ENCODE measurements around the gene SLC44A2. TPM values are rescaled to one million over a fixed set of nuclear protein-coding genes. Genes with fewer than 3 reads are reported as not detected.

Gene SLC44A2
- total and polyA plus RNA-seq, 9 donors, result 18.1 to 137 (median 52.3) TPM

GRCh38 chr19:10593820-10594637 is 31.3 kb upstream of the SLC44A2 start:
- H3K36me3 ChIP-seq, result no peaks in the 10 kb centered on the region
- no peak overlapping the region for H3K27ac ChIP-seq
- H3K9me3 ChIP-seq, result no peaks in the 10 kb centered on the region
- WGBS, 3 donors, result 48 to 52% (median 50%) methylated on average over 9 of the region's 9 CpGs
- intact Hi-C loops (cut with DNase I), result no loop called here
- DNase-seq, result peak in 3 of 5 donors; percentile 29 to 72 (median 54)
- H3K4me3 ChIP-seq, result no peak overlapping the region
- no peaks in the 10 kb centered on the region for H3K27me3 ChIP-seq
- TF ChIP-seq, protein P1, sequence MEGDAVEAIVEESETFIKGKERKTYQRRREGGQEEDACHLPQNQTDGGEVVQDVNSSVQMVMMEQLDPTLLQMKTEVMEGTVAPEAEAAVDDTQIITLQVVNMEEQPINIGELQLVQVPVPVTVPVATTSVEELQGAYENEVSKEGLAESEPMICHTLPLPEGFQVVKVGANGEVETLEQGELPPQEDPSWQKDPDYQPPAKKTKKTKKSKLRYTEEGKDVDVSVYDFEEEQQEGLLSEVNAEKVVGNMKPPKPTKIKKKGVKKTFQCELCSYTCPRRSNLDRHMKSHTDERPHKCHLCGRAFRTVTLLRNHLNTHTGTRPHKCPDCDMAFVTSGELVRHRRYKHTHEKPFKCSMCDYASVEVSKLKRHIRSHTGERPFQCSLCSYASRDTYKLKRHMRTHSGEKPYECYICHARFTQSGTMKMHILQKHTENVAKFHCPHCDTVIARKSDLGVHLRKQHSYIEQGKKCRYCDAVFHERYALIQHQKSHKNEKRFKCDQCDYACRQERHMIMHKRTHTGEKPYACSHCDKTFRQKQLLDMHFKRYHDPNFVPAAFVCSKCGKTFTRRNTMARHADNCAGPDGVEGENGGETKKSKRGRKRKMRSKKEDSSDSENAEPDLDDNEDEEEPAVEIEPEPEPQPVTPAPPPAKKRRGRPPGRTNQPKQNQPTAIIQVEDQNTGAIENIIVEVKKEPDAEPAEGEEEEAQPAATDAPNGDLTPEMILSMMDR (IDR thresholded peaks at IDR 0.05), result no peak
- TF ChIP-seq EP300 (IDR thresholded peaks at IDR 0.05), result no peak
- TF ChIP-seq POLR2A (IDR thresholded peaks at IDR 0.05), result no peak
- H3K4me1 ChIP-seq (ENCODE audit: insufficient read depth), result peaks cover 6% of the 10 kb centered on the region

GRCh38 chr19:10600149-10600548 is 25.2 kb upstream of the SLC44A2 start:
- peaks cover 2% of the 10 kb centered on the region for H3K4me1 ChIP-seq (ENCODE audit: insufficient read depth)
- no peaks in the 10 kb centered on the region for H3K27me3 ChIP-seq
- TF ChIP-seq, protein P1 (IDR thresholded peaks at IDR 0.05), result no peak
- no peak for TF ChIP-seq POLR2A (IDR thresholded peaks at IDR 0.05)
- TF ChIP-seq EP300 (IDR thresholded peaks at IDR 0.05), result no peak

DNA sequence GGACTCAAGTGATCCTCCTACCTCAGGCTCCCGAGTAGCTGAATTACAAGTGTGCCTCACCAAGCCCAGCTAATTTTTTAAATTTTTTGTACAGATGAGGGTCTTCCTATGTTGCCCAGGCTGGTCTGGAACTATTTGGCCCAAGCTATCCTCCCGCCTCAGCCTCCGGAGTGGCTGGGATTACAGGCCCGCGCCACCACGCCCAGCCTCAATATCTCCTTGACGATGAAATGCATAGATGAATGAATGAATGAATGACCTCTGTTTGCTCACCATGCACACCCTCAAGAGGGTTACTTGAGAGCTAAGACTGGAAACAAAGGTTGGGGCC is 23.4 kb upstream of the SLC44A2 start:
- Histone ChIP-seq H3K9me3 (no peaks in the 10 kb centered on the region), H3K4me3 (no peak overlapping the region), H3K36me3 (no peaks in the 10 kb centered on the region), H3K27me3 (no peaks in the 10 kb centered on the region), H3K4me1 (ENCODE audit: insufficient read depth) (peaks cover 2% of the 10 kb centered on the region), H3K27ac (no peak overlapping the region)
- intact Hi-C loops (cut with DNase I), result no loop called here
- TF ChIP-seq POLR2A (IDR thresholded peaks at IDR 0.05), result no peak
- no peak for TF ChIP-seq EP300 (IDR thresholded peaks at IDR 0.05)
- TF ChIP-seq, protein P1 (IDR thresholded peaks at IDR 0.05), result no peak
- 10 to 17% (median 12%) methylated on average over 7 of the region's 7 CpGs for WGBS, 3 donors
- no peak for DNase-seq

More at GRCh38 chr19:10600149-10600548, 25.2 kb upstream of the SLC44A2 start:
- H3K36me3 ChIP-seq, result no peaks in the 10 kb centered on the region
- no peaks in the 10 kb centered on the region for H3K9me3 ChIP-seq
- no peak overlapping the region for H3K27ac ChIP-seq
- no peak overlapping the region for H3K4me3 ChIP-seq
- 88 to 95% (median 89%) methylated on average over 5 of the region's 5 CpGs for WGBS, 3 donors
- intact Hi-C loops (cut with DNase I), result no loop called here
- DNase-seq, result no peak

GRCh38 chr19:10602330-10603083 is 22.8 kb upstream of the SLC44A2 start:
- peaks cover 2% of the 10 kb centered on the region for H3K4me1 ChIP-seq (ENCODE audit: insufficient read depth)
- peak; percentile 33 for TF ChIP-seq POLR2A (IDR thresholded peaks at IDR 0.05)
- TF ChIP-seq EP300 (IDR thresholded peaks at IDR 0.05), result no peak
- DNase-seq, result peak; percentile 77 to 89 (median 85)
- intact Hi-C loops (cut with DNase I), result no loop called here
- H3K9me3 ChIP-seq, result no peaks in the 10 kb centered on the region
- H3K36me3 ChIP-seq, result no peaks in the 10 kb centered on the region
- H3K27ac ChIP-seq, result peak overlapping the region; percentile 62 to 68
- peak overlapping the region; percentile 74 for H3K4me3 ChIP-seq
- 0% methylated on average over 28 to 76 of the region's 76 CpGs for WGBS, 3 donors
- no peaks in the 10 kb centered on the region for H3K27me3 ChIP-seq

Data from ovary (tissue), 9 donors.